ENCODE data around the gene HSD17B14.
"Not testable (repeated sequence)": the region's sequence is repeated elsewhere in the genome, so short reads cannot be mapped to it uniquely, and the experiment has no call there.

The HSD17B14 gene
- 0 to 0.34 reads per million in 2 donors for total RNA-seq

GRCh38 chr19:48836089-48837017, at the start of gene HSD17B14:
Gene HSD17B14 (minus strand): TSS chr19:48836491. CDS start chr19:48836411, 80 bp downstream.
- no peak for DNase-seq

- no peak for DNase-seq
These were observed 47.4 kb upstream of the HSD17B14 start for GRCh38 chr19:48883726-48884125.

GRCh38 chr19:48881741-48882657, 45.7 kb upstream of the HSD17B14 start:
- peak in 1 of 5 experiments; percentile 41 for DNase-seq

DNA sequence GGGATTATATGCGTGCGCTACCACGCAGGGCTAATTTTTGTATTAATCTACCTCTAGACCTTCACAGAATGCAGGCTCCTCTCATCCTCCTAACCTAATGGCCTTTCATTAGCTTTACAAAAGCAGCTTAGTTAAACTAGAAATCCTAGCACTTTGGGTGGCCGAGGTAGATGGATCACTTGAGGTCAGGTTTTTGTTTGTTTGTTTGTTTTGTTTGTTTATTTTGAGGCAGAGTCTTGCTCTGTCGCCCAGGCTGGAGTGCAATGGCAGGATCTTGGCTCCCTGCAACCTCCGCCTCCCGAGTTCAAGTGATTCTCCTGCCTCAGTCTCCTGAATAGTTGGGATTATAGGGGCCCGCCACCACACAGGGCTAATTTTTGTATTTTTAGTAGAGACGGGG, 43.4 kb upstream of the HSD17B14 start:
- not testable (repeated sequence) for DNase-seq

- DNase-seq: no peak
These were observed 42.8 kb upstream of the HSD17B14 start for GRCh38 chr19:48879025-48879637.

DNA sequence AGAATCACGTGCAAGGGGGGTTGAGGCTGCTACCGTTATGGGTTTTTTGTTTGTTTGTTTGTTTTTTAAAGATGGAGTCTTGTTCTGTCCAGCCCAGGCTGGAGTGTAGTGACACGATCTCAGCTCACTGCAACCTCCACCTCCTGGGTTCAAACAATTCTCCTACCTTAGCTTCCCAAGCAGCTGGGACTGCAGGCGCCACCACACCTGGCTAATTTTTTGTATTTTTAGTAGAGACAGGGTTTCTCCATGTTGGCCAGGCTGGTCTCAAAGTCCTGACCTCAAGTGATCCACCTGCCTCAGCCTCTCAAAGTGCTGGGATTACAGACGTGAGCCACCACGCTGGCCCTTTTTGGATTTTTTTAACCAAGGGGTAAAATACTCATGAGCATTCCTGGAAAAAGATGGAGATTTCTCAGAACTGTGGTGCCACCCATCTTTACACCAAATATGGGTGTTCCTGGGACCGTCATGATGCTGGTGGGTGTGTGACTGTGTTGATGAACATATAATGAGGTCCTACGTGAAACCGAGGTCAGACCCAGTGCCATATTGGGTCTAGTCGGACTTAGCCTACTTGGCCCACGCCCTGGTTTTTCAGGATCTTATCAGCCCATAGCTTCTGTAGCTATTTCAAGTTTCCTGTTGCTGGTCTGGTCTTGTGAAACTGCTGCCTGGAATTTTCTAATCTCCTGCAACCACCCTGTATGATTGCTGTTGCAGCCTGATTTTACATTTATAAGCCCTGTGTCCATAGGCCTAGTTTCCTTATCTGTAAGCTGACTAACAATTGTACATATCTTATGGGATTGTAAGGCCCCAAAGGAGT, 42.1 kb upstream of the HSD17B14 start:
- DNase-seq: peak in 1 of 5 experiments; percentile 46

DNA sequence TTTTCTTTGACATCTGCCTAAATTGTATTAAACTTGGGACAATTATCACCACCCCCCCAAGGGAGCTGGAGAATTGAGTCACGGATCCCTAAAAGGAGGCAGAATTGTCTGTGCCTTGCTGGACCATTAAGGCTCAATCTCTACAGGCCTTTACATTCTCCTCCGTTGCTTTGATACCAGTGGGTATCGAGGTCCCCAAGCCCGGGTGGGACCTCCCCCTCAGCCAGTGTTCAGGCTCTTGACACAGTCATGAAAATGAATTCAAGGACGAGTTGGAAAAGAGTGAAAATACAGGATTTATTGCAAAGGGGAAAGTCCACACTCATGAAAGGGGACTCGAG, 41.5 kb upstream of the HSD17B14 start:
- DNase-seq: no peak

- DNase-seq: peak in 2 of 5 experiments; percentile 43 to 52
These were observed 40.0 kb upstream of the HSD17B14 start for GRCh38 chr19:48876043-48876981.

DNA sequence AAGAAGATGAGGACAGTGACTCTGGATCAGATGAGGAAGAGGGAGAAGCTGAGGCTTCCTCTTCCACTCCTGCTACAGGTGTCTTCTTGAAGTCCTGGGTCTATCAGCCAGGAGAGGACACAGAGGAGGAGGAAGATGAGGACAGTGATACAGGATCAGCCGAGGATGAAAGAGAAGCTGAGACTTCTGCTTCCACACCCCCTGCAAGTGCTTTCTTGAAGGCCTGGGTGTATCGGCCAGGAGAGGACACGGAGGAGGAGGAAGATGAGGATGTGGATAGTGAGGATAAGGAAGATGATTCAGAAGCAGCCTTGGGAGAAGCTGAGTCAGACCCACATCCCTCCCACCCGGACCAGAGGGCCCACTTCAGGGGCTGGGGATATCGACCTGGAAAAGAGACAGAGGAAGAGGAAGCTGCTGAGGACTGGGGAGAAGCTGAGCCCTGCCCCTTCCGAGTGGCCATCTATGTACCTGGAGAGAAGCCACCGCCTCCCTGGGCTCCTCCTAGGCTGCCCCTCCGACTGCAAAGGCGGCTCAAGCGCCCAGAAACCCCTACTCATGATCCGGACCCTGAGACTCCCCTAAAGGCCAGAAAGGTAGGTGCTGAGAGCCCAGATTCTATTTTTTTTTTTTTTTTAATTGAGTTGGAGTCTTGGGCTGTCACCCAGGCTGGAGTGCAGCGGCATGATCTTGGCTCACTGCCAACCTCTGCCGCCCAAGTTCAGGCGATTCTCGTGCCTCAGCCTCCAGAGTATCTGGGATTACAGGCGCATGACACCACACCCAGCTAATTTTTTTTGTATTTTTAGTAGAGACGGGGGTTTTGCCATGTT, 38.2 kb upstream of the HSD17B14 start:
- DNase-seq: peak in 2 of 5 experiments; percentile 20 to 28

- DNase-seq: no peak
These were observed 37.4 kb upstream of the HSD17B14 start for GRCh38 chr19:48873476-48874302.

DNA sequence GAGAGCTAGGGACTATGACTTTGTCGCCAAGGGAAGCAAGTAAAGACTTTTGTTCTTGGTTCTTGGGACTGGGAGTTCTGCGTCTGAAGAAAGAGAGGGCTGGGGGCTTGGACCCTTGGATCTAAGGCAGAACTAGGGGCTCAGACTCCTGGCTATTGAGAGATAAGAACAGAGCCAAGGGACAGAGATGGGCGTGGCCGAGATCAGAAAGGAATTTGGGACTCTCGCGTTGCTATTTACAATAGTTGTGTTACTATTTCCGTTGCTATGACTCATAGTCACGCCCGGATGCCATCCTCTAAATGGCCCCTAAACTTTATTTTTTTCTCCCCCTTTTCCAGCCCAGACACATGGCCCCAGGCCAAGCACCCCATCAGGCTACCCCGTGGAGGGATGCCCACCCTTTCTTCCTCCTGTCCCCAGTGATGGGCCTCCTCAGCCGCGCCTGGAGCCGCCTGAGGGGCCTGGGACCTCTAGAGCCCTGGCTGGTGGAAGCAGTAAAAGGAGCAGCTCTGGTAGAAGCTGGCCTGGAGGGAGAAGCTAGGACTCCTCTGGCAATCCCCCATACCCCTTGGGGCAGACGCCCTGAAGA, 36.7 kb upstream of the HSD17B14 start:
- DNase-seq: peak in 4 of 5 experiments; percentile 58 to 89 (median 74)

DNA sequence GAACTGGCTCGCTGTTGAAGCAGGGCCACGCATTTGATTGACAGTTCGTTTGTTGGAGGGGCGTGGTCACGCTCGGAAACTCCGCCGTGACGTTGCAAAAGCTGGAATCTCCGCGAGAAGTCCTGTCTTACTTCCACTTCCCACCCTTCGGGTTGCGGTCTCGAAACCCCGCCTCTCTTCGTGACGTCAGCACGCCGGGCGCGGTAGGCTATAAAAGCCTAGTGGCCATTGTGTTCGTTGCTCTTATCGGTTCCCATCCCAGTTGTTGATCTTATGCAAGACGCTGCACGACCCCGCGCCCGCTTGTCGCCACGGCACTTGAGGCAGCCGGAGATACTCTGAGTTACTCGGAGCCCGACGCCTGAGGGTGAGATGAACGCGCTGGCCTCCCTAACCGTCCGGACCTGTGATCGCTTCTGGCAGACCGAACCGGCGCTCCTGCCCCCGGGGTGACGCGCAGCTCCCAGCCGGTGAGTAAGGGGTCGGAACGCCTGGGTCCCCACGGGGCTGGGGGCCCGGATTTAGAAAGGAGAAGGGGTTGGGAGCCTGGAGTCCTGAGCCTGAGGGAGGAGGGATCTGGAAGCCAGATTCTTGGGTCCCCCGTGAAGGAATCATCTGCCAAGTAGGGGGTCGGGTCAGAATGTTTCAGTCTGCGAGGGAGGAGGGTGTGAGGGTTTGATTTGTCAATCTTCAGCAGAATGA, 36.0 kb upstream of the HSD17B14 start, which contains the start of gene PPP1R15A:
TSS of gene PPP1R15A (plus strand) at position 240 of the 702 bp plus-strand sequence. CDS start 813 bp downstream, outside the sequence.
- peak; percentile 90 to 99 (median 97) for DNase-seq

GRCh38 chr19:48871471-48872181, 35.3 kb upstream of the HSD17B14 start:
- not testable (repeated sequence) for DNase-seq

DNA sequence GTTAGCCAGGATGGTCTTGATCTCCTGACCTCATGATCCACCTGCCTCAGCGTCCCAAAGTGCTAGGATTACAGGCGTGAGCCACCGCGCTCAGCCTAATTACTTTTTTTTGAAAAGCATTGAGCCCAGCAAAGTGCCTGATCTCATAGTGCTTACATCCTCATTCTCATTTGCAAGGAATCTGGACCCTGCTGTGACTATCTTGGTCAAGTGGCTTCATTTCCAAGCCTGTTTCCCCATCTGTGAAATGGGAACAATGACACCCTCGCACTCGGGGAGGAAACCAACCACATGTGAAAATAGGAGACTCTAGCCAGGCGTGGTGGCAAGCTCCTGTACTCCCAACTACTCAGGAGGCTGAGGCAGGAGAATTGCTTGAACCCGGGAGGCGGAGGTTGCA, 33.8 kb upstream of the HSD17B14 start:
- no peak for DNase-seq

DNA sequence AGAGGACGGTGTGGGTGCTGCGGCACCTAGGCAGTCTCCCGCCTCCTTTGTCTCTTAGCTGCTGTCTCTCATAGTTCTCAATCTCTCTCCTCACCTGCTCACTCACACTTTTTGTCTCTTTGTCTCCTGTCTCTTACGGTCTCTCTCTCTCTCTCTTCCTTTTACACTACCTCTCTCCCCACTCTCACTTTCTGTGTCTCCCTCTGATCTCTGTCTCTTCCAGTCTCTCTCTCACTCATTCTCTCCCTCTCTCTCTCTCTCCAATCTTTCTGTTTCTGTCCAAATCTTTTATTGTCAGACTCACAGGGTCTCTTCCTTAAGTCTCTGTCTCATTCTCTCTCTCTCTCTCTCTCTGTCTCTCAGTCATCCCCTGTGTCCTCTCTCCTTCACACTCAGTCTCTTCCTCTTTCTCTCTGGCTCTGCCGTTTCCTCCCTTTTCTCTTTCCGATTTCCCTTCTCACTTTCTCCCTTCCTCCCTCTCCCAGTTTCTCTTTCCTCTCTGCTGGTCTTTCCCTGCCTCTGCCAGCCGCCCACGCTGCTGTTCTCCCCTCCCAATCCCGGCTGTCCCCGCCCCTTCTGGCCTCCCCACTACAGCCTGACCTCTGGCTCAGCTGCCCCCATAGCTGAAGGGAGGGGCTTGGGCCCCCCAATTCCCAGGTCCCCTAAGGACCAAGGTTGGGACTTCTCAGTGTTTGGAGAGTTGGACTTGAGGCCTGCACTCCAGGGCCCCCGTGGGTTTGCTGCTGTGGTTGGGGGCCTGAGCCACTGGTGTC, 32.0 kb upstream of the HSD17B14 start, which contains the start of gene PLEKHA4:
TSS of gene PLEKHA4 (minus strand) at position 504 of the 773 bp plus-strand sequence. CDS start 997 bp downstream, outside the sequence.
- DNase-seq: no peak

DNA sequence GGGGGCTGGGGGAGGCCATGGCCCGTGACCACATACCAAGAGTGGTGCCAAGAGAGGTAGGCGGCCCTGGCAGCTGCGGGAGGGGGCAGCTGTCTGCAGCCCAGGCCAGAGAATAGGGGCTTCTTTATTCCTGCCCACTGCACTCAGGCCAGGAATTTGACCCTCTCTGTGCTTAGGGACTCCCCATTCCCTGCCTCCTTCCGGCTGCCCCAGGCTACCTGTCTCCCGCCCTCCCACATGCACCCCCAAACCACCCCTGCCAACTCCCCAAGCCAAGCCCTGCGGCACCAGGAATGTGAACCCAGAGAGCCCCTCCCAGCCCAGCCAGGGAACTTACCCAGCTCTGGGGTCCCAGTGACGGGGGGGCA, 31.4 kb upstream of the HSD17B14 start:
- DNase-seq: no peak

All from T-helper 2 cell (primary cell).